NCI-H2171 treated with DMSO at 0.1 percent for 48 hours (cell line): ENCODE data around the gene DGKB.
"Not testable (repeated sequence)": the region's sequence is repeated elsewhere in the genome, so short reads cannot be mapped to it uniquely, and the experiment has no call there.

ENCODE experiments used
- DNase-seq: peaks from one replicate; lab custom pipeline; 2025; lab: John Stamatoyannopoulos, UW

The DGKB gene

DNA sequence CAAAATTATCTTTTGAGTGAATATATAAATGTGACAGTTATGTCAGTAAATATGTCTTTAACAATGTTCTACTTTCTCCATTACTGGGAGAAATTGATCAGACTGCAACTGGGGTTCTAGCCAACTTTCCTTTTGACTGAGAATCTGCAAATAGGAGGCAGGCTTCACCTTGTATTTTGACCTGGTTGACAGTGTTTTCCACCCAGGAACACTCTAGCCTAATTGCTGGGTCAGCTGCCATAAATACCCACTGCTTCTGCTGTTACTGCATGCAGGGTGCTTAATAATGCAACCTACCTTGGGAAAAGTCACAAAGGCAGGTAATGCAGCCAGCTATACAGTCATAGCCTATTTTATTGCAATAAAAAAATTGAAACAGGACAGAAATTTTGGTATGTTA, 319.0 kb downstream of the DGKB start:
- DNase-seq = no peak

DNA sequence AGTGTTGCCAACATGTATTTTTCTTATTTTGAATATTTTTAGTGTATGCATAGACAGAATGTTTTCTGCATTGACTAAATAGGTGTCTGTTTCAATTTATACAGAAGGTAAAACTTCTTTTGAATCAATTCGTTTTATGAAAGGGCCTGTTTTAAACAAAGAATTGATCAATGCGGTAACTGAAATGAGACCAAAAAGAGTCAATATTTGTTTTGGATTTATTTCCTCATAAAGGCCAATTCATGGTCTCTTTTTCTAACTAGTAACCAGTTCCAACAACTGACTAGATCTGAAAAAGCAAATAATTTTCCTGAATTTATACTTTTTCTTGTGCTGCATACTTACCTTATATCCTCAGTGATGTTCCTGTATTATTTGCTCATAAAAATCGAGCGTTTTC, 320.5 kb downstream of the DGKB start:
- no peak for DNase-seq

DNA sequence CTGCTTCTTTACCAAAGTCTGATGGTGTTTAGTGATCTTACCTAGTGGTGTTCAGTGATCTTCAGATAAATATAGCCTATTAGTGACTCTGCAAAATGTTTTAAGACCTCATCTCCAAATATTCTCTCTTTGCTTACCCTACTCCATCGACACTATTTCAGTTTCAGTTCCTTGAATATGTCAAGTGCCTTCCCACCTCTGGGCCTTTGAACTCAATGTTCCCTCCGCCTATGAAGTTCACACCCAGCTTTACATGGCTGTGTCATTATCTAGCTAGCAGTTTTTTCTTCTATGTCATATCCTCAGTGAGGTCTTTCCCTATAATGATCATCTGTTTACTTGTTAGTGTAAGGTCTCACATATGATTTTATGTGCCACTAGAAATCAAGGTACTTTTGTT, 322.6 kb downstream of the DGKB start:
- no peak for DNase-seq

DNA sequence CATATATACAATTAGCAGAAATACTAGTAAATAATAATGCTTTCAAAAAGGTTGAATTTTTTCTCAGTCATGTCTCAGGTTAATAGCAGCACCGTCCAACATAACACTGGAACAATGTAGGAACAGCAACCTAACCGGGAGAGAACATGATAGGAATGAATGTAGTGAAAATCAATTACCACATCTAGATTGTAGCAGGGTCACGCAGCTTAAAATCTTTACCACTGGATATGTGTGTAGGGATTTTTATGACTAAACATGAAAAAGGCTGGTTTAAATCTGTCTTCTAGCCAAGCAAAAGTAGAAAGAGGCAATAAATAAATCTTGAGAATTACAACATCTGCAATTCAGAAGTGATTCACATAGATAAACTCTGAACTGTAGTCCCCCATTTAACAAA, 326.0 kb downstream of the DGKB start:
- no peak for DNase-seq

DNA sequence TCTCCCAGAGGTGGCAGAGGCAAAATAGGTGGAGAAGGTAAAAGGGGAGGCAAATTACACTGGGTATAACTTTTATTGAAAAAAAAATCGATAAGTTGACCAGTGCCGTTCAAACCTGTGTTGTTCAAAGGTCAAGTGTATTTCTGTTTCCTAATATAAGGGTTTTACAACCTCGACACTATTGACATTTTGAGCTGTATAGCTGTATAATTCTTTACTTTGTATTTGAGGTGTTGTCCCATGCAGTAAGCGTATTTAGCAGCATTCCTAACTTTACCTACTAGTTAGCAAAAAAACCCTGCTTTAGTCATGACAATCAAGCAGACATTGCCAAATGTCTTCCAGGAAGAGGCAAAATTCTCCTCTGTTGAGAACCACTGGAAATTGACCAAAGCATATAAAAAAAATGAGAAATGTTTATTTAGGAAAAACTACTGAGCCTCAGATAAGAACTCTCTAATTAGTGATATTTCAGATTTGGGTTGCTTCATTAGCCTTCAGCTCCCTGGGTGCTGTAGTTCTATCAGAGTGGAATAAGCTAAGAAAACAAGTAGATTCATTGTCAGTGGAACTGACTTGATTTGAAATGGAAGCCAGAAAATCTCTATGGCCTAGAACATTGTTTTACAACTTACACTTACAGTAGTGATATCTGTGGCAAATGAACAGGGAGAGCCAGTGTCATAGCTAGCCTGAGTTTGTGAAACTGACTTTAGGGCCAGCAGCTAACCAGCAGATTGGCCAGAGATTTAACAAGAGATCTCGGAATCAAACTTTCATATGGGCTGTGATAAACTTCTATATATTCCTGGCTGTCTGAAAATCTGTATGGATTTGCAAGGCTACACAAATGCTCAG, 331.6 kb downstream of the DGKB start:
- no peak for DNase-seq

DNA sequence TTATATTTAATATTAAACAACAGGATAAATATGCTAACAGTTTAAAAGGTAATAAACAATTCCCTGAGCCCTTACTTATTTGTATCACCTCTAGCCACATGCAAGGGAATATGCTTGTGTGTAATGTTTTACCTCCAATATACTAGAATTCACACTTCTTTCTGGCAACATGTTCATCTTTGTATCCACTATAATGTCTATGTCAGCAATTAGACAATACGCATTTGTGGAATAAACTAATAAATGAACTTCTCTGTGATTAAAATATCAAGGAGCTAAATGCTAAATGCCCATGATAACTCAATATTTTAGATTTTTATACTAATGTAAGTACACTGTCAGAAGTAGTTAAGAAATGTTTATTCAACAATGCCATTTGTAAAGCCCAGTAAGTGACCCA, 350.5 kb downstream of the DGKB start:
- no peak for DNase-seq

DNA sequence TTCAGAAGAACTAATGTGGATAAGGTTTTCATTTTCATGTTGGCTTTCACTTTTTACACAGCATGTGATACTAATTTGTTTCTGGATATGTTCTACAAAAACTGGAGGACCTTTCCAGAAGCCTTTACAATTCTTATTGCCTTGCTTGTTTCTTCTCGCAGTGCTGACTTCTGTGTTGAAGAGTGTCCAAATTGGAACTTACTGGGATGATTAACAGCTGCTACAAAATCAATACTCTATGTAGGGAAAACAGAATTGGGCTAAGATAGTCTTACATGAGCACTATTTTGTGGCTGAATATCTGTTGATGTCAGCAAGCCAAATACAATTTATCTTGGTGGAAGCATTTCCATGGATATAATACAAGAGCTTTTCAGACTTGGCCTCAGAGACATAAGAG, 351.2 kb downstream of the DGKB start:
- DNase-seq = no peak

DNA sequence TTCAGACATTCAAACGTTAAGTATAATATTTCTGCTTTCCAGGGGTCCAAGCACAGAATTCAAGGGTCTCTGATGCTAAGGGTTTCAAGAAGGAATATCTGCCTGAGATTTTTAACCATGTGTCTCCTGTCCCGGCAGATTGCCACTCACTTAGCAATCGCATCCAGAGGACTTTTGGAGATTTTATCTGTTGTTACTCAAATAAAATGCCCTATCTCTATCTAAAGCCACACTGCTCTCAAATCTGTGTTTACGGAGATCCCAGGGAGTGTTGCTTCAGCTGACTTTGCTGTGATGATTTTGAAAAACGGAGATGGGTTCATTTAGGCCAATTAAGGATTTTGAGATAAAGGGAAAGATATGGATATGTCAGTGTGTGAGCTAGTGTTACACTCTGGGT, 359.9 kb downstream of the DGKB start:
- DNase-seq = no peak

DNA sequence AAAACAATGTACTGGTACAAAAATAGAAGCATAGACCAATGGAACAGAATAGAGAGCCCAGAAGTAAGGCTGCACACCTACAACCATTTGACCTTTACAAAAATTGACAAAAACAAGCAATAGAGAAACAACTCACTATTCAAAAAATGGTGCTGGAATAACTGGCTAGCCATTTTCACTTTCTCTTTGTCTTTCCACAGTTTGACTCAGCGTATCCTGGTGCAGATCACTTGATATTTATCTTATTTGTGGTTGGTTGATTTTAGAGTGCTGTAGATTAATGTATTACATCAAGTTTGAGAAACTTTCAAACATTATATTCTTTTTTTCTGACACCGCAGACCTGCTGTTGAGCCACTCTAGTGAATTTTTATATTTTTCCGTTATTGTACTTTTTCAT, 381.4 kb downstream of the DGKB start:
- DNase-seq = no peak

DNA sequence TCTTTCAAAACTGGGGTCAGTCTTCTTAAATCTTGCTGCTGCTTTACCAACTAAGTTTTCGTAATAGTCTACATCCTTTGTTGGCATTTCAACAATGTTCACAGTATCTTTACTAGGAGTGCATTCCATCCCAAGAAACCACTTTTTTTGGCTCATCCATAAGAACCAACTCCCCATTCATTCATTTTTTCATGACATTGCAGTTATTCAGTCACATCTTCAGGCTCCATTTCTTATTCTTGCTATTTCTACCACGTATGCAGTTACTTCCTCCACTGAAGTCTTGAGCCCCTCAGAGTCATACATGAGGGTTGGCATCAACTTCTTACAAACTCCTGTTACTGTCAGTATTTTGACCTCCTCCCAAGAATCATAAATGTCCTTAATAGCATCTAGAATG, 392.3 kb downstream of the DGKB start:
- no peak for DNase-seq

DNA sequence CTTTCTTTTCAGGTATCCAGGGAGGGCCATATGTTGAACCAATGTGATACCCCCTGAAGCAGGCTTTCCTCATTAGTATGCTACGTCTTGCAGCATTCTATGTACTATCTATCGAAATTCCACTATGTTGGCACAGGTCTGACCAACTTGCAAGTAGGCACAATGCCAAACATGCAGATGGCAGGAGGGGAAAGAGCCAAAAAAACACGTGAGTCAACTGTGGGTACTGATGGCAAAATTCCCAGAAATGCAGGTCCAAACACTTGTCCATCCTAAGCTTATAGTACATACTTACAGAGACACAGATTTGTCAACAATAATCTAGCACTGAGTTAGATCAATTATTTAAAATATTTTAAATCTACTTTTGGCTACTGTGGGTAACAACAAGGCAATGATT, 394.9 kb downstream of the DGKB start:
- DNase-seq = peak; percentile 95

DNA sequence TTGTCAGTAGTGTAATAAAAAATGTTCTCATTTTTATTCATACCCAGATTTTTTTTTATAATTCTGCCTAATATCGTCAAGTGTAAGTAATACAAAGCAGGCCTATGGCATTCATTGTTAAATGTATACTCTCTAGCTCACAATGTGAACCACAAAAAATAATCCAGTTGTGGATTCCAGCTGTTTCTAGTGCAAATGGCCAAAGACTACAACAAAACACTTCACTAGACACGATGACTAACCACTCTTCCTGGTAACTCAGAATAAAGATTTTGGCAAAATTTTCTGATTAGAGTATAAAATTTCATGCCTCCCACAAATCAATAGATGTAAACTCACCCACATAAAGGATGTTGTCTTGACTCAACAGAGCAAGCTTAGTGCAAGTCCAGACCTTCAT, 396.6 kb downstream of the DGKB start:
- no peak for DNase-seq

DNA sequence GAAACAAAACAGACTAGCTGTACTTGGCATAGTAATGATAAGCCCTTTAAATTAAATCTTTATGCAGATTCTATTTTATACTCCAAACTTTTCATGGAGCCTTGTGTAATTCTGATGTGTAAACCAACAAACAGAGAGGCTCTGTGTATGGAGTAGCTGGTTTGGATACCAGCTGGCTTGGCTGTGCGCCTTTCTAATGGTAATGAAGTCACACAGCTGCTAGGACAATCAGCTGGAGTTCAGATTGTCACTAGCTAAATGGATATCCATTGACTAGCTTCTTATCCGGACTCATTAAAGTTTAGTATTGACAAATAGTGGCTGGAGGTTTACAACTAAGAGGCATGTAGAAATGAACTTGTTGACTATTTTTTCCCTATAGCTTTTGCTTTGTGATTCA, 398.4 kb downstream of the DGKB start:
- DNase-seq = peak; percentile 12

DNA sequence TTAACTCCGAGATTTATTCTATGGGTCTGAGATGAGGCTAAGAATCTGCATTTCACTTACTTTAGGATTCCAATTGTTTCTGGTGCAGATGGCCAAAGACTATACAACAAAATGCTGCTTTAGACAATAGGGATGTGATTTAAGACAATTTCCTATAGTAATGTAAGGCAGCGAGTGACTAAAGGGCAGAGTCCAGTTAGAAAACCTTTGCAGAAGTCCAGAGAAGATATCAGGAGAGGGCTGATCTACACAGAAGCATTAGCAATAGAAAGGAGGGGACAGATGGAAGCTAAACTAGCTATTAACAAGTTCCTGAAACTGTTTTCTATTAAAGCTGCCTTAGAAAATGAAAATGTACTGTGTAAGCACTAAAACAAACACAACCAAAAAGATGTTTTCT, 398.9 kb downstream of the DGKB start:
- no peak for DNase-seq

DNA sequence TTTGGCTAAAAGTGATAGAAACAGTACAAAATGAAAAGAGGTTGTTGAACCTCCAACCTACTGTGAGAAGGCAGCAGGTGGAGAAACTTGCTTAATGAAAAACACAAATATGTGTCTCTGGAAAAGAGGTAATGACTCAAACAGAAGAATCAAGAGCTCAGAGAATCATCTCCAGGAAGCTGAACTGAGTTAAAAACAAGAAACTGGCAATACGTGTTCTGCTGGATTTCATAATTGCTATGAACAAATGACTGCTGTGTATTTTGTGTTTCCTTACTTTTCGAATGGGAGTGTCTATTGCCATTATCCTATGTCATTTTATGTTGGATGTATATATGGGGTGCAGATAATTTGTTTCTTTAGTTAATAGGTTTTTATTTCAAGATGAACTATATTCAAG, 401.1 kb downstream of the DGKB start:
- DNase-seq = no peak

DNA sequence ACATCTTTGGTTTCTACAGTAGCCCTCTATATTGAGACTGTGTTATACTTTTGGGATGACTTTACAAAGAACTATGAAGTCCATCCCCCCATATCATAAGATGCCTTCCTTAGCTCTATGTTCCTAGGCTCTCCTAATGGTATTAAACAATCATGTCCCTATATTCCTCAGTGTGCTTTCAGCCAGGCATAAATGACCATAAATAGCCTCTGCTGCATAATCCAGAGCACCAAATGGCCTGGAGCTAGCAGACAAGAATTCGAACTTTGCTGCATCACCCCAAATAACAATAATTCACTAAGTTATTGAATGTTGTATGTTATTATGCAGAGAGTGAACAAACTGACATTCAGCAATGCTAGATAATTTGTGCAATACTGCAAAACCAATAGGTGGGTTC, 405.2 kb downstream of the DGKB start:
- DNase-seq = no peak

DNA sequence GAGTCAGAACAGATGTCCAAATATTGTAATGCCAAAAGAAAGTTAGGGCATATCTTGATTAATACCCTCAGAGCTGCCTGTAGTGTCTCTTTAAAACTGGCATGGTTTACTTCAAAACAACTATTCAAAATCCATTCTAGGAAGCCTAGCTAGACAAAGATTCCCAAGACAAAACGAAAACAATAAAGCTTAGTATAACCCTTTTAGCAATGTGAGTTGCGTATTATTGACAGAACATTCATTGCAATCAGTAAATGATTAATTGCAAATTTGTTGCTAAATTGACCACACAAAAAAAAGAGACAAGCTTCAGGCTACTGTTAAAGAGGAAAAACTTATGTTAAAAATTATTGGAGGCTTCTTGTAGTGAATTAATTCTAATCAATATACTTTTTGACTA, 406.9 kb downstream of the DGKB start:
- no peak for DNase-seq

DNA sequence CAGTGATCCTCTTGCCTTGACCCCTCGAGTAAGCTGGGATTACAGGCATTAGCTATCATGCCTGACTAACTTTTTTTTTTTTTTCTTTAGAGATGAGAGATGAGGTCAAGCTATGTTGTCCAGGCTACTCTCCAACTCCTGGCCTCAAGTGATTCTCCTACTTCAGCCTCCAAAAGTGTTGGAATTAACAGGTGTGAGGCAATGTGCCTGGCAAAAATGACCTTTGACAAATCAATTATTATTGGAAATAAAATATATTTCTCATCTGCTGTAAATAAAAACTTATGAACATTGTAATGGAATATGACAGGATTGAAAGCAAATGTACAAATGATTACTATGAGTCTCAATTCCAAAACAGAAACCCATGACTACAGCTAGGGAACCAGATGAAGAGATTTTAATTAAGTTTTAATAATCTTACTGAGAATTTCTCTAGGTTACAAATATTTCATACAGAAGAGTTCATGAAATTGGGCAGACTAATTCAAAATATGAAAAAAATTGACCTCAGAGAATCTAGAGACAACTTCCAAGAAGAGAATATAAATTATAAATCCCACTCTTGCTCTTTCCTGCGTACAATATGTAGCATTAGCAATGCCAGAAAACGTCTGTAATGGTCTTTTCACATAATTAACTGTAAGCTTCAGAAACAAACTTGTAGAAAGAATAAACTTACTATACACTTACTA, 414.7 kb downstream of the DGKB start:
- DNase-seq = no peak

DNA sequence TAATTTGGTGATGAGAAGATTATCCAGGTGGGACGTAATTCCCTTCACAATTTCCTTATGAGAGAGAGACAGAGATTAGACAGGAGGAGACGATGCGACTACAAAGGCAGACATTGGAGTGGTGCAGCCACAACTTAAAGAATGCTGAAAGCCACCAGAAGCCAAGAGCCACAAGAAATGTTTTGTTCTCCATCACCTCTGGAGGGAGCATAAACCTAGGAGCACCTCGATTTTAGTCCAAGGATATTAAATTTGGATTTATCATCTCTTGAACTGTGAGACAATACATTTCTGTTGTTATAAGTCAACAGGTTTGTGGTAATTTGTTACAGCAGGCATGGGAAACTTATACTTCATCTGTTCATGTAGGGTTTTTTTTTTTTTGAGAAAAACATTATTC, 418.9 kb downstream of the DGKB start:
- no peak for DNase-seq

DNA sequence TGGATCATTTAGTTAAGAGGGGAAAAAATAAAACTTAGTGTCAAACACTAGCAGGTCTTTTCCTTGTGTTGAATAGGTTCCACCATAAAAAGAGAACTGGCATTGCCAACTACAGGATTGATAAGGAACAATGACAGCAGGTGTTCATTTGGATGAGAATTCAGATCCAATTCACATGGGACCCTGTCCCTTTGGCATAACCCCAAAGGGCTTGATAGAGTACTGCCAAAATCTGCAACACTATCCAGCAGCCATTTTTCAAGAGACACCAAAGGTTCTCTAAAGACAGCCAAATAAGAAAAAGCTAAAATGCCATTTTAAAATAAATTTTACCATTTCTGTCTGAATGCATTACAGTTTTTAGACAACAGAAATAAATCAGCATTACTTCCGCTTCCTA, 422.3 kb downstream of the DGKB start:
- peak; percentile 70 for DNase-seq

DNA sequence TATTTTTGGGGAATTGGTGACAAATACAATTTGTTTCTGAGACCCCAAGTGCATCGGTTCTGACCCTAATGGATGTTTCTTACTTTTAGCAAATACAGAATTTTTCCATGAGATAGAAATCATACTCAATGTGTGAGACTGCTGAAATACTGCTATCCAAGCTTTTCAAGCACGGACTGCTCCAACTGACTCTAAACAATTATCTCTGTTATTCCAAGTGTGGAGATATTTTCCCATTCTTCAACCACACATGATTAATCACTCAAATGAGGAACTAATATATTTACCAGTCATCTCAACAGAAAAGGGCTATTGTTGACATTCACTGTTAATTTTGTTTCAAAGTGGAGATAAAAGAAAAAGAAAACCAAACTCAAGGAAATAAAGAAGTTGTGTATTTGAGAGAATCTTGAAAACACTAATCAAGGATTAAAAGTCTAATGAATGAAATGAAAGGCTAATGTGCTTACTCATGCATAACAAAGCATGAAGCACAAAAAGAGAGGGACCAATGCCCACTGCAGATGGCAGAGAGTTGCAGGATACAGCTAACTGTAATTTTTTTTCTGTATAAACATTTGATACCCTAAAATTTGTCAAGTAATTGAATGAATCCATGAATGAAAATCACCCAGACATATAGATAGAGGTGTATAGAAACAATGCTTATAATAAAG, 423.6 kb downstream of the DGKB start:
- peak; percentile 5 for DNase-seq

DNA sequence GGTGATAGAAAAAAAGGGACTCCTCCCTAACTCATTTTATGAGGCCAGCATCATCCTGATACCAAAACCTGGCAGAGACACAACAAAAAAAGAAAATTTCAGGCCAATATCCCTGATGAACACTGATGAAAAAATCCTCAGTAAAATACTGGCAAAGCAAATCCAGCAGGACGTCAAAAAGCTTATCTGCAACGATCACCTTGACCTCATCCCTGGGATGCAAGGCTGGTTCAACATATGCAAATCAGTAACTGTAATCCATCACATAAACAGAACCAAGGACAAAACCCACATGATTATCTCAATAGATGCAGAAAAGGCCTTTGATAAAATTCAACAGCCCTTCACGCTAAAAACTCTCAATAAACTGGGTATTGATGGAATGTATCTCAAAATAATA, 440.8 kb downstream of the DGKB start:
- not testable (repeated sequence) for DNase-seq

DNA sequence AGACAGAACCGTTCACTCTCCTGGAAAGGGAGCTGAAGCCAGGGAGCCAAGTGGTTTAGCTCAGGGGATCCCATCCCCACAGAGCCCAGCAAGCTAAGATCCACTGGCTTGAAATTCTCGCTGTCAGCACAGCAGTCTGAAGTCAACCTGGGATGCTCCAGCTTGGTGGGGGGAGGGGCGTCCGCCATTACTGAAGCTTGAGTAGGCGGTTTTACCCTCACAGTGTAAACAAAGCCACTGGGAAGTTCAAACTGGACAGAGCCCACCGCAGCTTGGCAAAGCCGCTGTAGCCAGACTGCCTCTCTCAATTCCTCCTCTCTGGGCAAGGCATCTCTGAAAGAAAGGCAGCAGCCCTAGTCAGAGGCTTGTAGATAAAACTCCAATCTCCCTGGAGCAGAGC, 443.7 kb downstream of the DGKB start:
- not testable (repeated sequence) for DNase-seq
